Stimulated activated CD4-positive, alpha-beta T cell treated with anti-CD3 and anti-CD28 coated beads, Interleukin-12 subunit alpha, Interleukin-12 subunit beta, amount 100 ng/mL, for 4 hours (primary cell): ENCODE measurements around the gene DUS4L.
"Not testable (repeated sequence)": the region's sequence is repeated elsewhere in the genome, so short reads cannot be mapped to it uniquely, and the experiment has no call there.

Source experiments
- DNase-seq: peaks from one replicate; pipeline ENCODE4 v3.0.0-alpha.2; 2020

The DUS4L gene, protein sequence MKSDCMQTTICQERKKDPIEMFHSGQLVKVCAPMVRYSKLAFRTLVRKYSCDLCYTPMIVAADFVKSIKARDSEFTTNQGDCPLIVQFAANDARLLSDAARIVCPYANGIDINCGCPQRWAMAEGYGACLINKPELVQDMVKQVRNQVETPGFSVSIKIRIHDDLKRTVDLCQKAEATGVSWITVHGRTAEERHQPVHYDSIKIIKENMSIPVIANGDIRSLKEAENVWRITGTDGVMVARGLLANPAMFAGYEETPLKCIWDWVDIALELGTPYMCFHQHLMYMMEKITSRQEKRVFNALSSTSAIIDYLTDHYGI

DNA sequence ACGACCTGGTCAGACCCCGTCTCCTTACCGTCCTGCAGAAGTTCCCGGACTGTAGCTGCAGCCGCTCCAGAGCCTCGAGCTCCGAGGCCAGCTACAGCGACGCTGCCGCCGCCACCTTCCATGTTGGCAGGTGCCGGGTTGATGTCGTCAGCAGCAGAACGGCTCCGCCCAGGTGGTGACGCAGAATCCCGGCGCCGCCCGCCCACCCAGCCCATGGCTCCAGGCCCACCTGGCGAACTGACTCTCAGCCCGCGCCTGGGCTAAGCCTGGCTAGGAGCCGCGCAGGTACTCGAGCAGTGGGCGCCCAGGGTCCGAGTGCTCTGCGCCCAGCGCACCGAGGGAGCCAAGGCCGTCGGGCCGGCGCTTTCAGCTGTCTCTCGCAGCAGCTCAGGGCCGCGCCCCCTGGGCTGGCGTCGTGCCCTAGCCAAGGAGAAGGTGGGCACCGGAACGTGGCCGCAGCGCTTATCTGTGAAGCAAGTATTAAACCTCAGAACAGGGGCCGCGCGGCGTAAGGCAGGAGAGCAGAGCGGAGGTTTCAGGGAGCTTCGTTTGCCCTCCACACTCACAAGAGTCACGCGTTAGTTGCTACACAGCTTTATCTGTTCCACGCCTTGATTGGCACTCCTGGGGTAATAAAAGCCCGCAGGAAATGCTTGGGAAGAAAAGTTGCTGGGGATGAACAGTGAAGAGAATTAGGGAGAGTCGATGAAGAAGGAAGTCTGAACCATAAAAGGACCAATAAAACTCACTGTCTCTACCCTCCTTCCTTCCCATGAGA, at the start of gene DUS4L, which contains the start of gene COG5:
DUS4L (plus strand) TSS at position 197 of the 778 bp plus-strand sequence. CDS start 3,100 bp downstream, outside the sequence.
COG5 (minus strand) TSS at position 146 of the 778 bp plus-strand sequence; CDS start at position 122, 24 bp downstream.
- peak; percentile 83 for DNase-seq

- no peak for DNase-seq
These were observed 37.1 kb upstream of the DUS4L start for GRCh38 chr7:107526672-107527071.

- DNase-seq = no peak
These were observed 36.6 kb upstream of the DUS4L start for GRCh38 chr7:107527196-107527595.

DNA sequence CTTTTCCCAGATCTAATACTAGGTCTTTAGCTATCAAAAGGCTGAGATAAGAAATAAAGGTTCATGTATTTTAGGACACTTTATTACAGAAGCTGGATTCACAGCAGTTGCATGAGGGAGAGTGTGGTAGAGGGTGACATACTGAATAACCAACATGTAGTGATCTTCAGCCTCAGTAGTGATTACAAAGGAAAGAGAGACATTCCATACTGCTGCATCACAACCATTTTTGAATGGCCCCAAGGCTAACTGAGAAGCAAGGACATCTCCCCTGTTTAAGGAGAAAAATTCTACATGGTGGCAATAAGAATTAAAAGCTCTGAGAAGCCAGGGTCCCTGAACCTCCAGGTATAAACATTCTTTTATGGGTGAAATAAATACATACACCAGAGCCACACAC, 35.3 kb upstream of the DUS4L start:
- DNase-seq = no peak

DNA sequence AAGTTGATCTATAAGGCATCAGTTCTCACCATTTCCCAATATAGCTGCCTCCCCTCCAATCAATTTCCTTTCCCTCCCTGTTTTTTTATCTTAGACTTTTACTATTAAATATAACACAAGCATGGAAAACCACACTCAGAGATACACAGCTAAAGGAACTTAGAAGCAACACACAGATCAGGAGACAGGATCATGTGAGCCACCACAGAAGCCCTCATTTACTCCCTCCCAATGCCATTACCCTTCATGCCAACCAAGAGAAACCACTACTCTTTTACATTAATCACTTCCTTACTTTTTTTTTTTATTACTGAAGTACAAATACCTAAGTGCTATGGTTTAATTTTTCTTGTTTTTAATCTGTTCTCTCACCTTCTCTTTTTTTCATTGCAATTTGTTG, 33.0 kb upstream of the DUS4L start:
- no peak for DNase-seq

GRCh38 chr7:107534139-107534538, 29.6 kb upstream of the DUS4L start:
- no peak for DNase-seq

DNA sequence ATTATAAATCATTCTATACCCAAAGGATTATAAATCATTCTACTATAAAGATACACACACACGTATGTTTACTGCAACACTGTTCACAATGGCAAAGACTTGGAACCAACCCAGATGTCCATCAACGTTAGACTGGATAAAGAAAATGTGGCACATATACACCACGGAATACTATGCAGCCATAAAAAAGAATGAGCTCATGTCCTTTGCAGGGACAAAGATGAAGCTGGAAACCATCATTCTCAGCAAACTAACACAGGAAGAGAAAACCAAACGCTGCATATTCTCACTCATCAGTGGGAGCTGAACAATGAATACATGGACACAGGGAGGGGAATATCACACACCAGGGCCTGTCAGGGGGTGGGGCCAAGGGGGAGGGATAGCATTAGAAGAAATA, 26.5 kb upstream of the DUS4L start:
- DNase-seq = not testable (repeated sequence)

DNA sequence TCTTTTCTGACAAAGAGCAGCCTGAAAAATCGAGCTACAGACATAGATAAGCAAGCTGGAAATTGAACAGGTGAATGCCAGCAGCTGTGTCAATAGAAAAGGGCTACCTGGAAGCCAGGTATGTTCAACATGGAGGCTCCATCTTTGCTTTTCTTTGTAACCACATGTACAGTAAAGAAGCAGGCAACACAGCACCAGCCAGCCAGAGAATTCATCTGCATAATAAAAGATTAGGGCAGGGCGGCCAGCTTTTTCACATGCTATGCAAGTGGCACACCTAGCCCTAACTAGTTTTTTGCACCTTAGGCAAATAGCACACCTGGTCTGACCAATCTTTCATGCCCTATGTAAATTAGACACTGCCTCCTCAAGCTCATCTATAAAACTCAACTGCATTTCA, 25.8 kb upstream of the DUS4L start:
- no peak for DNase-seq

DNA sequence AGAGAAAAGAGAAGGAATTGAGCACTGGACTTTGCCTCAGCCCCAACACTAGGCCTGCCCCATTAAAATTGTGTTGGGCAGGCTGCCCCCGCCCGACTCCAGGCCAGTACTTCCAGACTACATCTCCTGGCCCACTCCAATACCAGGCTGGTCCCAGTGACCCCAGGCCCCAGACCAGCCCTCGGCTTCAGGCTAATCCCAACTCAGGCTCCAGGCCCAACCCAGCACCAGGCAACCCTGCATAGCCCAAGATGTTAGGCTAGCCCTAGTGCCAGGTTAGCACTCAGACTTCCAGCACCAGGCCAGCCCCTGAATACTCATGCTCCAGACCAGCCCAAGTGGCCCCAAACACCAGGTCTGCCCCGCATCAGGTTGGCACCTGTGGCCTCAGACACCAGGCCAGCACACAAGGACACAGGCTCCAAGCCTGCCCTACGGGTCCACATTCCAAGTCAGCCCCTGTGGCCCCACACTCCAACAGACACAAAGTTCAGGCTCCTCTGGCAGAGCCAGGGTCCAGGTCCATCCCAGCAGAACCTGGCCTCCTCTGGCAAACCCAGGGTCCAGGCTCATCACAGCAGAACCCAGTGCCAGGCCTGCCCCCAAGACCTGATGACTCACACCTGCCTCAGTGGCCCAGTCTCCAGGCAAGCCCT, 20.3 kb upstream of the DUS4L start:
- DNase-seq = no peak

GRCh38 chr7:107544848-107545591, 18.8 kb upstream of the DUS4L start:
- no peak for DNase-seq

DNA sequence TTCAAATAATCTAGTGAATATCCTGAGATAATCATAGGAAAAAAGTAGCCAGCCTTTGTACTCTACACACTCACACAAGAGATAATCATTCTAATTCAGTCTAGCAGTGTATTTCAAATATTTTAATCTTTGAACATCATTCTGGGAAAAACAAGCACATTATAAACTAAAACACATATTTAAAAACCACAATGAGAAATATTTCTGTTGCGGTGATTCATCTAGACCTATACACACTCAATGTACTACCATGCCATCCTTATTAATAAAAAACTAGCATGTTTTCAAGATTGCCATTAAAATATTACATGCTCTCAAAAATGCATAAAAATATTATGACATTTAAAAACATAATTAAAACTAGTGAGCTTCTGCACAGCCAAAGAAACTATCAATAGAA, 11.8 kb upstream of the DUS4L start:
- no peak for DNase-seq

GRCh38 chr7:107555893-107556292, 7.9 kb upstream of the DUS4L start:
- DNase-seq = no peak

DNA sequence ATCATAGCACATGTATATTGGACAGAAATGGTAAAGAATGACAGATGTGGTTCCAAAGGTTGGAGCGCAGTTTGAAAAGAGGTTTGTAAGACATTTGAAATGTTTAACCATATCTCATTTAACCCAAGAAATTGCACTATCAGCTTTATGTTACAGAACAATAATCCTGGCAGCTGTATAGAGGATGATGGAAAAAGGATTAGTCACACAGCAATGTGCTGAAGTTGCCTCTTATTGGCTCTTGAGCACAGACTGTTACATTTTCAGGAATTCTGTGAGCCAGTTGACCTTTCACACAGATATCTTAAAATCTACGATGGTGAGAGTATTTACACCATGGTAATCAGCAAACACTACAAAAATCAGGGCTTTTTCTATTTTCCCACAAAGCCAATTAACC, 3.9 kb upstream of the DUS4L start:
- DNase-seq = no peak

DNA sequence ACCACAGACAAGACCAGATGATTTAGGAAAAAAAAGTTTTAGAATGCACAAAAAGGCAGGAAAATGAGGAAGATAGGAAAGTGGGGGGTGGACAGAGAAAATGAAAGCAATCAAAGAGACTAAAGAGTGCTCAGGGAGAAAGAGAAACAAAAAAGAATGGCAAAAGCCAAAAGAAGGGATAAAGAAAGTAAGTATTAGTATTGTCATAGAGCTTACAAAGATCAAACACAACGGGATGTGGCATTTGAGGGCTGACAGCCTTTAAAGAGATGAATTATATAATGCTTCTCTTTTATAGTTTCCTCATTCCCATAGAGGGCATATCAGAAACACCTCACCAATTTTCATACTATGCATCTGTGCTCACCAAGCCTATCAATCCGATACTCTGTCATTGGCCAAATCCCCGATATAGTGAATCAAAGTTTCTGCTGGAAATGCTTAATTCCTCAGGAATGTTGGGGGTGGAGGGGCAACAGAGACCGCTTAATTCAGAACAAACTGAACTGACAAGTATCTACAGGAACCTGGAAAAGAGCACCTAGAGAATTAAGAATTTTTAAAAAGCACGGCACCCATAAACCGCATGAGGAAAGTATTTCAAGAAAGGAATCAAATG, 2.8 kb upstream of the DUS4L start:
- DNase-seq = no peak

DNA sequence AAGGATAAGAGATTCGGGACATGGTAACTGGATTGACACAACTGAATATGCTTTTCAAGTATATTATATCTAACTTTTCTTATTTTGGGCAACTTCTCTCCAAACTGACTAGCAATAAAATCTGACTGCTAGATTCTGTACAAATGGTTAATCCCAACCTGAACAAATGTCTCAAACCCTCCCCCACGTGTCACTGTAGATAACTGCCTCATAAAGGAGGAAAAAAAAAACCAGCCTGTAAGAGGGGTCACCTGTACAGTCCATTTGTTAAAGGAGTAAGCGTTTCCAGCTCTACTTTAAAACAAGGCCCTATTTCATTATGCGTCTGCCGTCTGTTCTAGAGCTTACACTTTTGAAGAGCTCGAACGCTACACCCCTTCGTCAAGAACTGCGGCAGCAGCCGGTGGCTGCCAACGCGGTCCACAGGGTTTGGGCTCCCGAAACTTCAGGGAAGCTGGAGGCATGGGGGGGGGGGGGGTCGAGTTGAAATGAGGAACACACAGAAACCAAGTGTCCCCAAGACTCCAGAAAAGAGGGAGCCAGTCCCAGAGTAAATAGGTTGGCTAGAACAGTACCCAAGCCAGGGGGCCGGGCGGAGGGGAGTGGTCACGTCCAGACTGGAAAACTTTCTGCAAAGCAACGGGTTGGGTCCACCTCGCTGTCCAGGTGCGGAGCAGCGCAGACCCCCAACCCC, 543 bp upstream of the DUS4L start:
- no peak for DNase-seq

DNA sequence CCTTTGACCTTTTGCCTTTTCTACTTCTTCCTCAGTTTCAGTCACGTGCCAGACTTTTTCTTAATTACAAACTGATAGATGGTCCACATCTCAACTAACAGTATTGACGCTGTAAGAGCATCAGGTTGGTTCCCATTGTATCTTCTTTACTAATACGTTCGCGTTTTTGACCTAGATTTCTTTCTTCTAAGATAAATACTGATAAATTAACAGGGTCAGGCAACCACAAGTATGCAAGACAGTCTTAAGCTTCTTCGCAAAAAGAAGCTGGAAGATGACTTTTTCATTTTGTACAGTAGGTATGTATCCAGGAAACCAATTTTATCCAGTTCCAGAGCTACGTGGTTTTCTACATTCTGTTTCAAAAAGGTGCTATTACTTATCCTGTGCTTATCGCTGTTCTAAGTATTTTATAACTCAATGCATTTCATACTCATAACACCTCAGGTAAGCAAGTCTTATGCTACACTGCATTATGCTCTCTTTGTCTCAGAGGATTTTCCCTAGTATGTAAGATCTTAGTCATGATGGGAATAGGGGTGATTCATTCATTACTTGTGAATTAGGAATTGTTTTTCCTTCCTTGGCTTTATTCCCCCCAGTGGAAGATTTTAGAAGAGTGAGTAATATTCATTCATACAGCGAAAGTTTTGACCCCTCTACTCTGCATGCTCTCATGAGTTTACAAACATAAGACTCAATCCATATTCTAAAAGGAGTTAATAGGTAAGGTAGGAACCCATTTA, 955 bp downstream of the DUS4L start:
- no peak for DNase-seq

DNA sequence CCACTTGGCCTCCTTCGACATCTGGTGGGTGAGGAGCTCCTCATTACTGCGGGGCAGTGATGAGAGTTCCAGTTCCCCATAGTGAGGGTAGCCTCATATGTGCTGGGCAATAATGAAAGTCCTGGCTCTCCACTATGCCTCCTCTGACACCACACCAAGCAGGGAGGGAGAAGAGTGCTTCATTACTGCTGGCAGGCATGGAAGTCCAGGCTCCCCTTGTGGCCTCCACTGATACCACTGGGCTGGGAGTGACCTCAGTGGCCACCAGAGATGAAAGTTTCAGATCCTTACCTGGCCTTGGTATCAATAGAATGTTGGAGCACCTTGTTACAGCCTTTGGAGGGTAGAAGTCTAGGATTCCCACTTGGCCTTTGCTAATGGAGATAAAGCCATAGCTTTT, 6.5 kb downstream of the DUS4L start:
- no peak for DNase-seq

DNA sequence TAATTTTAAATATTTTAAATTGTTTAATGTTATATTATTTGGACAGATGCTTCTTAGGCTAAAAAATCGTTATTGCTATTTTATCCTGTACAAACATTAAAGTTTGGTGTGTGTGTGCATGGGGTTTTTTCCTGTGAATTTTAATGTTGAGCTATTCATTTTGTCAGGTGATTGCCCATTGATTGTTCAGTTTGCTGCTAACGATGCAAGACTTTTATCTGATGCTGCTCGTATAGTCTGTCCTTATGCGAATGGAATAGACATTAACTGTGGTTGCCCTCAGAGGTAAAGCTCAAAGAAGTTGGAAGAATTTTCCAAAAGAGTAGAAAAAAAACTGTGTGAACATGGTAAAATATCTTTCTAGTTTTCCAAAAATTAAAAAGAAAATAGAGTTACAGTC, 9.8 kb downstream of the DUS4L start:
- DNase-seq = no peak

DNA sequence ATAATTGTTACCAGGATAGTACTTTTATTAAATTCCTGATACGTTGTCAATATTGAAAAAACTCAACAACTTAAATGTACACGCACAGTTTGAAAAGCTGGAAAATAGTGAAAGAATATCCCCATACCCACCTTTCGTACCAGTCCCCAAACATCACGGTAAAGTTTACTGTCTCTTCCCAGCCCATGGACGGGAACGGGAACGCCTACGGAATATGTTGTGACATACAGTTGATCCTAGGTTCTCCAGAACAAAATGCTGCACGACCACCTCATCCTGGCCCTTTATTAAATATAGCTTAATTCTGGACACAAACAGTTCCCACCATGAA, 15.7 kb downstream of the DUS4L start:
- DNase-seq = no peak

GRCh38 chr7:107579885-107580715, 16.3 kb downstream of the DUS4L start, which contains the start of gene BCAP29:
TSS of gene BCAP29 (plus strand) at chr7:107580246. CDS start at chr7:107580773, 527 bp downstream.
- peak; percentile 66 for DNase-seq
